Measurements from ENCODE around the gene NCAPH2.

- TF ChIP-seq CTCF (IDR thresholded peaks at IDR 0.05): no peak
- TF ChIP-seq POLR2A (IDR thresholded peaks at IDR 0.05): no peak
Observed at GRCh38 chr22:50570861-50571260, 62.8 kb downstream of the NCAPH2 start.
